B cell (primary cell): Measurements from ENCODE around the gene BCL11A. TPM values are rescaled to one million over a fixed set of nuclear protein-coding genes. Genes with fewer than 3 reads are reported as not detected.
A peak's percentile ranks its signal among the peaks of the same experiment; 100 is the strongest.

Source experiments
- ATAC-seq: fragments of 200-7000 bp; cut with Tn5 transposase; one replicate; pipeline ENCODE4 v1.10.0; 2021; ENCODE audit warnings: low read depth, mild to moderate bottlenecking, moderate number of reproducible peaks, moderate library complexity
- CTCF ChIA-PET: fragments of 350-600 bp; sonication (Branson Sonifier 250); formaldehyde crosslinking; loops from one replicate; lab custom pipeline; 2021; ENCODE audit warnings: antibody characterized with exemption, inconsistent platforms; lab: Charles Lee
- POLR2A ChIA-PET: fragments of 350-600 bp; sonication (Branson Sonifier 250); formaldehyde crosslinking; loops from one replicate; lab custom pipeline; 2021; ENCODE audit warnings: antibody characterized with exemption; lab: Charles Lee
- DNase-seq: peaks from one replicate; pipeline ENCODE4 v3.0.0; 2013
- H2AFZ ChIP-seq: 2 replicates; pipeline ENCODE4 v1.6.1; 2012; ENCODE audit warnings: mild to moderate bottlenecking, low read depth, low read length; ENCODE audit not compliant: insufficient read depth, poor library complexity, severe bottlenecking
- H3K27ac ChIP-seq, 2 donors: 1 replicate in 1 of 2; 2 replicates in 1 of 2; pipeline ENCODE4 v1.5.1; 2012 to 2013; ENCODE audit warnings: low read length in 2 of 2, mild to moderate bottlenecking in 2 of 2, moderate library complexity in 1 of 2
- H3K27me3 ChIP-seq, 4 experiments: fragments of 200-600 bp in 1 of 4; sonication (generic) in 1 of 4; replicated peaks in 1 of 4; 1 replicate in 2 of 4; 2 replicates in 2 of 4; pipeline versions ENCODE4 v1.6.1 to v1.7.0; 2013 to 2016; ENCODE audit warnings: low read length in 3 of 4, mild to moderate bottlenecking in 2 of 4, mixed read lengths in 1 of 4, moderate library complexity in 1 of 4; ENCODE audit not compliant: insufficient read depth in 4 of 4, control insufficient read depth in 3 of 4; ENCODE audit errors: control extremely low read depth in 1 of 4
- H3K36me3 ChIP-seq, 2 experiments: replicated peaks in 1 of 2; 1 replicate in 1 of 2; 2 replicates in 1 of 2; pipeline versions ENCODE4 v1.6.1 to v1.7.1; 2013; ENCODE audit warnings: low read length in 1 of 2; ENCODE audit not compliant: insufficient read depth in 2 of 2, control insufficient read depth in 1 of 2; ENCODE audit errors: control extremely low read depth in 1 of 2, extremely low read depth in 1 of 2
- H3K4me1 ChIP-seq, 2 donors: fragments of 200-600 bp in 1 of 2; sonication (generic) in 1 of 2; 1 replicate in 1 of 2; 2 replicates in 1 of 2; pipeline versions ENCODE4 v1.5.1 to v1.6.1; 2013 to 2017; ENCODE audit warnings: low read length in 2 of 2; ENCODE audit not compliant: control insufficient read depth in 2 of 2, insufficient read depth in 2 of 2
- H3K4me2 ChIP-seq: replicated peaks from 2 replicates; pipeline ENCODE3; 2012; ENCODE audit warnings: mild to moderate bottlenecking, low read depth, low read length; ENCODE audit not compliant: poor library complexity, severe bottlenecking
- H3K4me3 ChIP-seq, 5 experiments: fragments of 200-600 bp in 1 of 5; sonication (generic) in 1 of 5; 1 replicate in 3 of 5; 2 replicates in 2 of 5; pipeline versions ENCODE4 v1.5.1 to v1.7.0; 2011 to 2016; ENCODE audit warnings: low read length in 4 of 5, mild to moderate bottlenecking in 4 of 5, low read depth in 2 of 5, control low read depth in 1 of 5, moderate library complexity in 1 of 5; ENCODE audit not compliant: insufficient read depth in 1 of 5; ENCODE audit errors: control extremely low read depth in 1 of 5, extremely low read depth in 1 of 5
- H3K79me2 ChIP-seq: fragments of 200-600 bp; sonication (generic); one replicate; pipeline ENCODE4 v1.6.0; 2016; ENCODE audit warnings: low read length; ENCODE audit not compliant: control insufficient read depth, insufficient read depth
- H3K9ac ChIP-seq: fragments of 200-600 bp; sonication (generic); 2 replicates; pipeline ENCODE4 v1.6.1; 2017; ENCODE audit warnings: mild to moderate bottlenecking, low read length, moderate library complexity
- H3K9me3 ChIP-seq, 3 donors: one replicate each; pipeline versions ENCODE4 v1.6.1 to v1.7.1; 2013; ENCODE audit warnings: low read length in 2 of 3; ENCODE audit not compliant: control insufficient read depth in 2 of 3, insufficient read depth in 1 of 3; ENCODE audit errors: control extremely low read depth in 1 of 3
- H4K20me1 ChIP-seq: 2 replicates; pipeline ENCODE4 v1.6.0; 2012; ENCODE audit warnings: mild to moderate bottlenecking, low read length; ENCODE audit not compliant: insufficient read depth, control insufficient read depth, poor library complexity, severe bottlenecking
- H3K27ac Mint-ChIP-seq: one replicate; pipeline ENCODE4 v1.8.0; 2021; ENCODE audit warnings: mixed read lengths
- H3K27me3 Mint-ChIP-seq: one replicate; pipeline ENCODE4 v1.8.0; 2021; ENCODE audit warnings: mixed read lengths
- H3K4me1 Mint-ChIP-seq: one replicate; pipeline ENCODE4 v1.8.0; 2021; ENCODE audit warnings: mixed read lengths
- H3K4me3 Mint-ChIP-seq: one replicate; pipeline ENCODE4 v1.8.0; 2021; ENCODE audit warnings: mixed read lengths
- H3K9me3 Mint-ChIP-seq: one replicate; pipeline ENCODE4 v1.8.0; 2022; ENCODE audit warnings: mixed read lengths; ENCODE audit not compliant: insufficient read depth
- EZH2 ChIP-seq: IDR thresholded peaks from 2 replicates; pipeline ENCODE4 v1.6.1; 2012; ENCODE audit warnings: borderline replicate concordance, low read depth, mild to moderate bottlenecking, moderate library complexity, low read length; ENCODE audit not compliant: insufficient read depth, poor library complexity, severe bottlenecking
- WGBS: methylation state at CpG from one replicate; pipeline ENCODE4 v1.1.5; 2013; ENCODE audit warnings: missing lambda C conversion rate; ENCODE audit not compliant: insufficient coverage; 5-methylcytosine and 5-hydroxymethylcytosine counted together
- intact Hi-C: fragments of 100-400 bp; cut with micrococcal nuclease; formaldehyde crosslinking; loops from one replicate; pipeline ENCODE4 v1.10.0; 2022
- polyA plus RNA-seq: library from polyadenylated mRNA; depleted of rRNA; stranded (reverse); fragments of >200 nt; gene quantifications from 2 replicates; pipeline ENCODE4 v1.2.3, GENCODE V29; 2012
- total RNA-seq, 2 donors: library from RNA; stranded (reverse); fragments of 120-200 nt in 1 of 2; gene quantifications; 1 replicate in 1 of 2; 2 replicates in 1 of 2; pipeline versions ENCODE4 v1.2.3 to v1.2.4, GENCODE V29; 2013 to 2022
- TF ChIP-seq, protein P1 (sequence below): fragments of 200-600 bp; IDR thresholded peaks from one replicate; pipeline ENCODE4 v1.8.0; 2022; ENCODE audit warnings: antibody characterized with exemption, mild to moderate bottlenecking

Gene BCL11A
- total and polyA plus RNA-seq, 2 donors (not counting 1 experiment from before 2014, with no cell fraction given) = 81.8 to 383 TPM

DNA sequence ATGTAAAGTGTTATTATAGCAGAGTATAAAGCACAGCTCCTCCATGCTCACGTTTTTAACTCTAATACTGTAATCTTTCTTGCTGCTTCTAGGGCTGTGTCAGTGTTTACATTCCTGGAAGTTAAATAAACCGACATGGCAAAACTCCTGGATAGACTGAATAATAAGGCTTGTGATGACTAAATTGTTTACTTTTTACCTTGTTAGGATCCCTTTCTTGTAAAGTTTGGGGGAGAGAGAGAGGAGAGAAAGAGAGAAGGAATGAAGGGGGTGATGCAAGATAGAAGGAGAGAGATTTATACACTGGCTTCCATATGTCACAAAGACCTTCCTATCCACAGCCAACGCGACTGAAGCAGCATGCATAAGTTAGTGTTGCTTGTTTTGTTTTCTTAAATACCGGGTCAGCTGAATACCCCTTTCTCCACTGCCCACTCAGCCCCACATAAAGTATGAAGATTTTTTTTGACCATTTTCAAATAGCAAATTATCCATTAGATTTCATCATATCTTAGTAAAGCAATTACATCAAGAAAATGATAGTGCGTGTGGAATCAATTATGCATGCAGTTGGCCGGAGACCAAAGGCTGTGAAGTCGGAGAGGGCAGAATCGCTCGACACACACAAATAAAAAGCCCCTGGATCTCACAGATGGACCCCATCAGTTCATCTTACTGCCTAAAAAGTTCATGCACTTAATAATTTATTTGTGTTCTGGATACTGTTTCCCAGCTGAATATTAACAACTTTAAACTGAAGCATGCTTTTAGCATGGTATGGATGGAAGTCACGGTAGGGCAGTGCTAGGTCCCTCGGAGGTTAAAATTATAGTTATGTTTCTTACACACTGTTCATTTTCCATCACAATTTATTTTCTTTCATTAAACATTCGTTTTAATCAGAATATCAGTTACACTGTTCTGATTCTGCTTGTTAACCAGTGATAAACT is 20.1 kb downstream of the BCL11A start:
- CTCF ChIA-PET = interaction anchor here (1.1 to 1.4 kb wide), 2 partner anchors 17 to 22 kb away, joined by 3 to 4 read pairs; no protein-coding TSS in a partner anchor
- Mint-ChIP-seq H3K4me3 (peak overlapping the region; percentile 79), H3K27me3 (no peaks in the 10 kb centered on the region)

More for the DNA sequence above, 20.1 kb downstream of the BCL11A start:
- Histone ChIP-seq H3K27ac (peak overlapping the region in 1 of 2 donors; percentile 80), H3K4me1 (peaks cover 95 to 99% of the 10 kb centered on the region in 2 donors), H4K20me1 (peaks cover 92% of the 10 kb centered on the region), H3K36me3 (peaks cover 1 to 67% of the 10 kb centered on the region in 2 experiments), H3K9ac (peak overlapping the region; percentile 24), H3K9me3 (no peaks in the 10 kb centered on the region), H3K4me2 (peak overlapping the region; percentile 69), H3K27me3 (no peaks in the 10 kb centered on the region), H2AFZ (no peak overlapping the region), H3K4me3 (peak overlapping the region in 2 of 5 experiments; percentile 4 to 27), H3K79me2 (peaks cover 100% of the 10 kb centered on the region)
- intact Hi-C loops = loop anchor here (2.0 to 5.0 kb wide), 3 partner anchors 15 to 86 kb away; no protein-coding TSS in a partner anchor
- POLR2A ChIA-PET = no interaction called here
- Mint-ChIP-seq H3K9me3 (no peaks in the 10 kb centered on the region), H3K4me1 (peaks cover 95% of the 10 kb centered on the region), H3K27ac (peak overlapping the region; percentile 81)
- TF ChIP-seq, protein P1, sequence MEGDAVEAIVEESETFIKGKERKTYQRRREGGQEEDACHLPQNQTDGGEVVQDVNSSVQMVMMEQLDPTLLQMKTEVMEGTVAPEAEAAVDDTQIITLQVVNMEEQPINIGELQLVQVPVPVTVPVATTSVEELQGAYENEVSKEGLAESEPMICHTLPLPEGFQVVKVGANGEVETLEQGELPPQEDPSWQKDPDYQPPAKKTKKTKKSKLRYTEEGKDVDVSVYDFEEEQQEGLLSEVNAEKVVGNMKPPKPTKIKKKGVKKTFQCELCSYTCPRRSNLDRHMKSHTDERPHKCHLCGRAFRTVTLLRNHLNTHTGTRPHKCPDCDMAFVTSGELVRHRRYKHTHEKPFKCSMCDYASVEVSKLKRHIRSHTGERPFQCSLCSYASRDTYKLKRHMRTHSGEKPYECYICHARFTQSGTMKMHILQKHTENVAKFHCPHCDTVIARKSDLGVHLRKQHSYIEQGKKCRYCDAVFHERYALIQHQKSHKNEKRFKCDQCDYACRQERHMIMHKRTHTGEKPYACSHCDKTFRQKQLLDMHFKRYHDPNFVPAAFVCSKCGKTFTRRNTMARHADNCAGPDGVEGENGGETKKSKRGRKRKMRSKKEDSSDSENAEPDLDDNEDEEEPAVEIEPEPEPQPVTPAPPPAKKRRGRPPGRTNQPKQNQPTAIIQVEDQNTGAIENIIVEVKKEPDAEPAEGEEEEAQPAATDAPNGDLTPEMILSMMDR = no peak
- TF ChIP-seq EZH2 = no peak
- DNase-seq (no peak), ATAC-seq (no peak)
- WGBS = 83% methylated on average over 1 of the region's 13 CpGs
